ENCODE results near the gene GGA2. TPM values are rescaled to one million over a fixed set of nuclear protein-coding genes. Genes with fewer than 3 reads are reported as not detected.

GGA2 gene
- total RNA-seq, 3 donors from 2014 or later (not counting 1 experiment from before 2014, with no cell fraction given) = 129 to 134 (median 131) TPM

DNA sequence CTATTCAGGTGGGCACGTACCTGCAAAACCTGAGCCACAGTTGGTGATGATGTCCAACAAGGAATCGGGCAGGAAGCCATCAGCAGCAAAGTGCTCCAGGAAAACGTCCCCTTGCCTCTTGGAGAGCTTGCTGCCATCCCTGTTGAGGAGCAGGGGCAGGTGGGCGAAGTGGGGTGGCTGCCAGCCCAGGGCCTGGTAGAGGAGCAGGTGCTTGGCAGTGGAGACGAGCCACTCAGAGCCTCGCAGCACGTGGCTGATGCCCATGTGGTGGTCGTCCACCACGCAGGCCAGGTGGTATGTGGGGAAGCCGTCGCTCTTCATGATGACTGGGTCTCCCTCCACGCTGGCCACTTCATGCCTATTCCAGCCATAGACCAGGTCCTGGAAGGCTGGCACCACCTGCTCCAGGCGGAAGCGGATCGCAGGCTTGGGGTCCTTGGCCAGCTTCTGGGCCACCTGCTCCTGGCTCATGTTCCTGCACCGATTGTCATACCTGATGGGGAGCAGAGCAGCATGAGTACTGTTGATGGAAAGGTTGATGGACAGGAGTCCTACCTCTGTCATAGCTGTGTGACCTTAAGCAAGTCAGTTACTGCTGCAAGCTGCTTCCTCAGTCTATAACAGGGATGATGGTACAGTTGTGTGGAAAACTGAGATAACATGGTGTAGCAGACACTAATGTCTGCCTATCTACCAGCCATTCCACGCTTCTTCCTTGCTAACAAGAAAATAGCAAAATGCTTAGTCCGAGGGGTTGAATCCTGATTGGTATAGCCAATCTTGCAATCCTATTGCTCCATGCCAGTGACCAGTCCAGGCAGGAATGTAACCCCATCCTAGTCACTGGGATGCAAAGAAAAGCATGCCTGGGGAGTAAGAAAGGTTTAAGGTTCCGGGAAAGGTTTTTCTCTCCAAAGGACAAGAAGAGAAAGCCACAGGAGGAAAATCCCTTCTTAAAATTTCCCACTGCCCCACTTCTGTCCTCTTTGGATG lies 24.9 kb upstream of the GGA2 start:
- TF ChIP-seq, protein P1, sequence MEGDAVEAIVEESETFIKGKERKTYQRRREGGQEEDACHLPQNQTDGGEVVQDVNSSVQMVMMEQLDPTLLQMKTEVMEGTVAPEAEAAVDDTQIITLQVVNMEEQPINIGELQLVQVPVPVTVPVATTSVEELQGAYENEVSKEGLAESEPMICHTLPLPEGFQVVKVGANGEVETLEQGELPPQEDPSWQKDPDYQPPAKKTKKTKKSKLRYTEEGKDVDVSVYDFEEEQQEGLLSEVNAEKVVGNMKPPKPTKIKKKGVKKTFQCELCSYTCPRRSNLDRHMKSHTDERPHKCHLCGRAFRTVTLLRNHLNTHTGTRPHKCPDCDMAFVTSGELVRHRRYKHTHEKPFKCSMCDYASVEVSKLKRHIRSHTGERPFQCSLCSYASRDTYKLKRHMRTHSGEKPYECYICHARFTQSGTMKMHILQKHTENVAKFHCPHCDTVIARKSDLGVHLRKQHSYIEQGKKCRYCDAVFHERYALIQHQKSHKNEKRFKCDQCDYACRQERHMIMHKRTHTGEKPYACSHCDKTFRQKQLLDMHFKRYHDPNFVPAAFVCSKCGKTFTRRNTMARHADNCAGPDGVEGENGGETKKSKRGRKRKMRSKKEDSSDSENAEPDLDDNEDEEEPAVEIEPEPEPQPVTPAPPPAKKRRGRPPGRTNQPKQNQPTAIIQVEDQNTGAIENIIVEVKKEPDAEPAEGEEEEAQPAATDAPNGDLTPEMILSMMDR (IDR thresholded peaks at IDR 0.05) = no peak
- DNase-seq (no peak), ATAC-seq (no peak)
- H3K9me3 Mint-ChIP-seq = no peaks in the 10 kb centered on the region
- Histone ChIP-seq H3K9me3 (ENCODE audit: control insufficient read depth, insufficient read depth, low read length) (no peaks in the 10 kb centered on the region), H3K4me3 (ENCODE audit: low read length) (no peak overlapping the region), H3K27ac (ENCODE audit: low read length) (no peak overlapping the region), H3K4me1 (ENCODE audit: control insufficient read depth, insufficient read depth, low read length) (no peaks in the 10 kb centered on the region), H3K36me3 (ENCODE audit: control insufficient read depth, insufficient read depth, low read length) (peaks cover 42% of the 10 kb centered on the region), H3K27me3 (ENCODE audit: control insufficient read depth, insufficient read depth, low read length) (no peaks in the 10 kb centered on the region)
- no peaks in the 10 kb centered on the region for H3K27me3 Mint-ChIP-seq (ENCODE audit: low read depth in 2 of 2)
- 96% methylated on average over 18 of the region's 19 CpGs for WGBS (ENCODE audit: insufficient coverage)
- intact Hi-C loops (cut with micrococcal nuclease) = no loop called here
- H3K4me1 Mint-ChIP-seq = no peaks in the 10 kb centered on the region
- H3K4me3 Mint-ChIP-seq = no peak overlapping the region
- H3K36me3 Mint-ChIP-seq = no peaks in the 10 kb centered on the region
- no peak overlapping the region for H3K27ac Mint-ChIP-seq

DNA sequence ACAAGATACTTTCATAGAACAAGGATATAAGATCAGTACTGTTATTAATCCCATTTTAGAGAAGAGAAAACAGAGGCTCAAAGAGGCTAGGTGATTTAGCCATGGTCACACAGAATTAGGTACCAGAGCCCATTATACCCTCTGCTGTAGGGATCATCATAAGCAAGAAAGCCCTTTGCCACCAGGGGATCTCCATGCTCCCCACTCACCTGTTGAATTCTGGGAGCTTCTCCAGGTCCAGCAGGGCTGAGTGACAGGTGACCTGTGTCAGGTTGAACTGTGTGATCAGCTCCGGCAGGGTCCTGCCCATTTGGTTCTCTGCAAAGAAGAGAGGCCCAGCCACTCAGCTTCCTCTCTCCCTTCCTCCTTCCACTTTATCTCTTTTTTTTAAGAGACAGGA lies 22.2 kb upstream of the GGA2 start:
- intact Hi-C loops (cut with micrococcal nuclease) = no loop called here
- TF ChIP-seq, protein P1 (IDR thresholded peaks at IDR 0.05) = no peak
- no peak for DNase-seq

DNA sequence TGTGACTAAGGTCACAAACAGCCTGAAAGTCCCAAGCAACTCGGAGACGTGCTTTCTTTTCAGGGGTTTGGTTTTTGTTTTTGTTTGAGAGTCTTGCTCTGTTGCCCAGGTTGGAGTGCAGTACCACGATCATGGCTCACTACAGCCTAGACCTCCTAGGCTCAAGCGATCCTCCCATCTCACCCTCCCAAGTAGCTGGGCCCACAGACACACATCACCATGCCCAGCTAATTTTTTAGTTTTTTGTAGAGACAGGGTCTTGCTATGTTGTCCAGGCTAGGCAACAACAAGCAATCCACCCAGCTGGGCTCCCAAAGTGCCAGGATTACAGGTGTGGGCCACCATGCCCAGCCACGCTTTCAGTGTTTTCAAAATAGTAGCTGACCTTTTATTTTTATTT lies 19.8 kb upstream of the GGA2 start:
- H3K27me3 ChIP-seq (ENCODE audit: control insufficient read depth, insufficient read depth, low read length) = no peaks in the 10 kb centered on the region
- H3K9me3 Mint-ChIP-seq = no peaks in the 10 kb centered on the region
- no peaks in the 10 kb centered on the region for H3K9me3 ChIP-seq (ENCODE audit: control insufficient read depth, insufficient read depth, low read length)
- no peak overlapping the region for H3K27ac Mint-ChIP-seq
- H3K4me3 ChIP-seq (ENCODE audit: low read length) = no peak overlapping the region
- H3K36me3 ChIP-seq (ENCODE audit: control insufficient read depth, insufficient read depth, low read length) = peaks cover 62% of the 10 kb centered on the region
- no peaks in the 10 kb centered on the region for H3K4me1 Mint-ChIP-seq
- DNase-seq (no peak), ATAC-seq (no peak)
- H3K36me3 Mint-ChIP-seq = no peaks in the 10 kb centered on the region
- WGBS (ENCODE audit: insufficient coverage) = 100% methylated on average over 5 of the region's 5 CpGs
- H3K27ac ChIP-seq (ENCODE audit: low read length) = no peak overlapping the region
- TF ChIP-seq, protein P1 (IDR thresholded peaks at IDR 0.05) = no peak
- no peaks in the 10 kb centered on the region for H3K4me1 ChIP-seq (ENCODE audit: control insufficient read depth, insufficient read depth, low read length)
- no peaks in the 10 kb centered on the region for H3K27me3 Mint-ChIP-seq (ENCODE audit: low read depth in 2 of 2)
- intact Hi-C loops (cut with micrococcal nuclease) = no loop called here
- H3K4me3 Mint-ChIP-seq = no peak overlapping the region

More for the DNA sequence above, 22.2 kb upstream of the GGA2 start:
- H3K36me3 Mint-ChIP-seq = no peaks in the 10 kb centered on the region
- ATAC-seq = no peak
- WGBS (ENCODE audit: insufficient coverage) = 93% methylated on average over 1 of the region's 1 CpG
- H3K4me1 ChIP-seq (ENCODE audit: control insufficient read depth, insufficient read depth, low read length) = no peaks in the 10 kb centered on the region
- no peak overlapping the region for H3K27ac Mint-ChIP-seq
- H3K36me3 ChIP-seq (ENCODE audit: control insufficient read depth, insufficient read depth, low read length) = peaks cover 59% of the 10 kb centered on the region
- no peaks in the 10 kb centered on the region for H3K27me3 Mint-ChIP-seq (ENCODE audit: low read depth in 2 of 2)
- no peak overlapping the region for H3K4me3 ChIP-seq (ENCODE audit: low read length)
- H3K27ac ChIP-seq (ENCODE audit: low read length) = no peak overlapping the region
- no peaks in the 10 kb centered on the region for H3K9me3 Mint-ChIP-seq
- no peak overlapping the region for H3K4me3 Mint-ChIP-seq
- H3K4me1 Mint-ChIP-seq = no peaks in the 10 kb centered on the region
- no peaks in the 10 kb centered on the region for H3K27me3 ChIP-seq (ENCODE audit: control insufficient read depth, insufficient read depth, low read length)
- H3K9me3 ChIP-seq (ENCODE audit: control insufficient read depth, insufficient read depth, low read length) = no peaks in the 10 kb centered on the region

Measured in natural killer cell (primary cell).